ENCODE results near the gene CA9.

Gene CA9

DNA sequence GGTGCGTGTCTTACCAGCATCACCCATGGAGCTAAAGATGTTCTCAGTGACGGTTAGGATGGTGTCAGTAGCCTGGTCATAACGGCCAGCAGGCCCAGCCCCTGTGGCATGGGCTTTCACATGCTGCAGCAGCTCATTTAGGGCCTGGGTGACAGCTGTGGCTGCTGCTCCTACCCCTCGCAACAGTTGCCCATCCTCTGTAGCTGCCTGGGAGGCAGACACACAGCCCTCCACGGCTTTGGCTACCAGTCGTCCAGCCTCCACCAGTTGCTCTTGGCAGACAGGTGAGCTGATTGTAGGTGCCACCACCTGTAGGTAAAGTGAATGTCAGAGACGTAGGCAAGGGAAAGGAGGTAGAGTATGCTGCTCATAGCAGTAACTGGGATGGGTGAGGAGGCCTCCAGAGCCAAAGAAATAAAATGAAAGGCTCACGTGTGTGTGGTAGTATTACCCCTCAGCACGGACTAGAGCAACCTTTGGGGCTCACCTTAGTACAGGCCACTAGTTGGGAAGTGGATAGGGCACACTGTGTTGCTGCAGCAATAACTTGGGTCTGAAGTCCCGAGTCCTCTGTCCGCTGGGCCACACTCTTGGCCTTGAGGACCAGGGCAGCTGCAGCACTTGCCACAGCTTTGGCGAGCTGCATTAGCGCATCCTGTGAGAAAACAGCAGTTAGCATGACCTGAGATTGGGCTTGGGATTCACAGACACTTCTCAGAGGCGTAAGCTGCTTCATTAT, 43.6 kb downstream of the CA9 start:
- DNase-seq (ENCODE audit: low spot score) = no peak

DNA sequence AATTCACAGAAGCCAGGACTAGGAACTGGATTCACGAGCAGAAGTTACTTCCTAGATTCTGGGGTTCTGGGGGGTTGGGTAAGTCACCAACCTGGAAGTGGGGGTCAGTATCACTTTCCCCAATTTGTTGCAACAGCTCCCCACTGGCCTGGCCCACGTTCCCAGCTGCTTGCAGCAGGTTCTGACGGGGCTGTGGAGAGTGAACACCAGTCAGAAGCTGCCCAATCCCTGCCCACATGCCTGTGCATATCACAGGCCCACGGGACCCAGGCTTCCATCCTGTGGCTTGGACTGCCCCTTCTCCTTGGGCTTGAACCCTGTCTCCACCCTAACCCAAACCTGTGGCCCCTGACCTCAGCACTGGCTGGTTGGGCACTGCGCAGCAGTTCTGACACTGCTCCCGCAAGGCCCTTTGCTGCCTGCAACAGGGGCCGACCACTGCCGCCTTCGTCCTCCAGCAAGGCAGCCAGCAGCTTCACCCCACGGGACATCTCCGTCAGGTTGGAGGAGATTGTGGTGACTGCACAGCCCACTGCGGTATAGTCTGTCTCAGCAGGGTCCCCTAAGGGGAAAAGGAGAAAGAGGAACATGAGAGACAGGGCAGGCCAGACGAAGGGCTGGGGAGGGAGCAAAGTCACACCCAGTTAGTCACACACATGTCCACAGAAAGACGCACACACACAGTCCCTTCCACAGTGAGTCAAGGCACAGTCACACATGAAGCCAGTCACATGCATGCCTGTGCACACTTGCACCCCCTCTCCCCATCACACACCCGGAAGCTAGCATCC, 45.2 kb downstream of the CA9 start:
- no peak for DNase-seq (ENCODE audit: low spot score)

DNA sequence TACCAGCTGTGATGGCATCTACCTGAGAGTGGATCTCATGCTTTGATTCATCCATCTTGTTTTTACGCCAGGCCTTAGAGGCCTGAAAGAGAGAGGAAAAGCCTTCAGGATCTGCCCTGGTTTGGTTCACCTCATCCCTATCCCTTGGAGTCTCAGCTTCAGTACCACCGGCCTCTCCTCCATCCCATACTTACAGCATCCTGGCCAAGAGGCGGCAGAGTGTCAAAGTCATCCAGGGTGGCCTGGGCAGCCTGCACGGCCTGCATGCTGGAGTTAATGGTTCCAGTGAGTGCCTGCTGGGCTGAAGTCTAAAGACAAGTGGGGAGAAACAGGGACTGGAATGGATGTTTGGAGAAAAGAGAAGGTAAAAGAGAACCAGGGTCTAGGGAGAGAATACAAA, 45.8 kb downstream of the CA9 start:
- DNase-seq (ENCODE audit: low spot score) = no peak

DNA sequence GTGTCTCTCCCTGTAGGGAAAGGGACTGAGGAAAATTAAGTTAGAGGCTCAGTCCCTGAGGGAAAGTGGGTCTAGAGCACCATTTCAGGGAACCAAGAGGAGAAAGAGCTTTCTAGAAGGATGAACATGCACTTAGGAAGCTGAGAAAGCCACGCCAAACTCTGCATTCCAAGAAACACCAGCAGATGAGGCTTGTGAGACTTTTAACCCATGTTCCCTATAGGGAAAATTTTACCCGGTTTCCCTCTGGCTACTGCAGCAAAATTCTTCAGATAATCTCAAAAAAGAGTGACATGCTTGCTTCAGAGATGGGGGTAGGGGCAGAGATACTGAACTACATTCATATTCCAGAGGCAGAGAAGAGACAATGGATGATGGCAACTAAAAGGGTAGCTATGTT, 49.7 kb downstream of the CA9 start:
- no peak for DNase-seq (ENCODE audit: low spot score)

DNA sequence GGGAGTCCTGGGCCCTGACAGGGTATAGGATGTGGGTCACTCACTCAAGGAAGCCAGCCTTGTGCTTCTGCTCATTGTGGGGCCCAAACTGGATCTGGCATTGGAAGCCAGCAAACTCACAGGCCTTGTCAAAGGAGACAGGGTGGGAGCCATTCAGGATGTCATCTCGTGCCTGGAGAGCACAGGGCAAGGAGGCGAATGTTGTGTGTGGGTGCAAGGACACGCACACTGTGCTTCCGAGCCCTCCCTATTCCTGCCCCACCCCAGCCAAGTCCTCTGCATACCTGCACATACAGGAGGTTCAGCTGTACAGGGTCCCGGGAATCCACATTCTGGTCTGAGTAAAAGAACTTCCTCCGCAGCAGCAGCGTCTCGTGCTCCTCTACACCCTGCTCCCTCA, 50.2 kb downstream of the CA9 start:
- no peak for DNase-seq (ENCODE audit: low spot score)

GRCh38 chr9:35725362-35725761, 51.6 kb downstream of the CA9 start:
- DNase-seq (ENCODE audit: low spot score) = no peak

DNA sequence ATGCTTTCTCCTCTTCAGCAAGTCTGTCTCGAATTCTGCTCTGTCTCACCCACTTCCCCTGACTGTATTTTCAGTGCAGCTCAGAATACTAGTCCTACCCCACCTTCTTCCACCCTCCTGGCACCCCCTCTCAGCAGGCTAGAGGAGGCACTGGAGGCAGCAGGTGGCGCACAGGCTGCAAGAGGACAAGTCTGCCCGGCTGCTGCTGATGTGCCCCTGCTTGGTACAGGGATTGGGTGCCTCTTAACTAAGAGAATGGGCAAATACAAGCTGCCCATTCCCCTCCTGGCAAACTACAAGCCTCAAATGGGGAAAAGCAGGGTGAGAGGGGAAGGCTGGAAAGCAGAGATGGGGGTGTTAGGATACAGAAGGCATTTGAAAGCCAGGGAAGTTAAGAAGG, 53.2 kb downstream of the CA9 start:
- DNase-seq (ENCODE audit: low spot score) = no peak

GRCh38 chr9:35727676-35728040, 53.9 kb downstream of the CA9 start:
- DNase-seq (ENCODE audit: low spot score) = no peak

GRCh38 chr9:35728041-35728971, 54.6 kb downstream of the CA9 start:
- DNase-seq (ENCODE audit: low spot score) = peak; percentile 49

DNA sequence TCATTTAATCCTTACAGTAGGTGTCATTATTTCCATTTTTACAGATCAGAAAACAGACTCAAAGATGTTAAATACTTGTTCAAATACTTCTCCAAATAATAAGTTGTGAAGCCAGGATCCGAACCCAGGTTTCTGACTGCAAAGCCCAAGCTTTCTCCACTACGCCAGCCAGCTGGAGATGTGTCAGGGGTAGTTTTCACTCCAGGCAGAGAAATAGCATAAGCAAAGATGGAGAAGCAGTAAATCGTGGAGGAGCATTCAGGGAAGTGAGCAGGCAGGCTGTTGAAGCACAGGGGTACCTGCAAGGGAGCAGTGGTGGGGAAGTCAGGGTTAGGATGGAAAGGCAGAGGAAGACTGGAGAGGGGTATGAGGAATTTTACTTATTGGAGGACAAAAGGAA, 55.4 kb downstream of the CA9 start:
- no peak for DNase-seq (ENCODE audit: low spot score)

- DNase-seq (ENCODE audit: low spot score) = peak; percentile 63
Observed at GRCh38 chr9:35729700-35730485, 56.2 kb downstream of the CA9 start.

DNA sequence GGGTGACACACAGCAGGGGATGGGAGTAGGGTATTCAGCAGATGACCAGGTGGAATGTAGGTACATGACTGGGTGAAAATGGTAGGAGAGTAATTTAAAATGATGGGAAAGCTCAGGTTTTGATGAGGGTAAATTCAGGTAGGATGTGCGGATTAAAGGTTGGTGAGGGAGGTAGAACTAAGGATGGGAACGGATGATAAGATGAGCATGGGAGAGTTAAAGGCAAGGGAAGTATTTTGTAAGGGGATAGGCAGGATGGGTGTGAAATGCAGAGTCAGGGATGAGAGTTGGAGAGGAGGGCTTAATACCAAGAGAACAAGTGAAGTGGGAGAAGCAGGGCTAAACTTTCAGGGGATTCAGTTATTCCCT, 56.7 kb downstream of the CA9 start:
- DNase-seq (ENCODE audit: low spot score) = no peak
